Effector memory CD4-positive, alpha-beta T cell (primary cell): Measurements from ENCODE around the gene COL23A1.

Experiments used
- DNase-seq, 3 donors: peaks; one replicate each; pipeline ENCODE4 v3.0.0-alpha.2; 2020
- H3K27ac ChIP-seq: 2 replicates; pipeline ENCODE4 v1.7.0; 2013; ENCODE audit warnings: mild to moderate bottlenecking, low read length, moderate library complexity; ENCODE audit not compliant: insufficient read depth, poor library complexity, severe bottlenecking
- H3K27me3 ChIP-seq: replicated peaks from 2 replicates; pipeline ENCODE4 v1.7.0; 2013; ENCODE audit warnings: mild to moderate bottlenecking, low read length; ENCODE audit not compliant: insufficient read depth, control insufficient read depth, poor library complexity, severe bottlenecking
- H3K36me3 ChIP-seq: 2 replicates; pipeline ENCODE4 v1.7.0; 2013; ENCODE audit warnings: mild to moderate bottlenecking, low read length, moderate library complexity; ENCODE audit not compliant: control insufficient read depth, insufficient read depth
- H3K4me1 ChIP-seq: 2 replicates; pipeline ENCODE4 v1.7.0; 2013; ENCODE audit warnings: low read length, mild to moderate bottlenecking; ENCODE audit not compliant: control insufficient read depth, insufficient read depth, poor library complexity, severe bottlenecking
- H3K4me3 ChIP-seq: 2 replicates; pipeline ENCODE4 v1.7.0; 2013; ENCODE audit warnings: low read length, low read depth, mild to moderate bottlenecking; ENCODE audit not compliant: insufficient read depth, poor library complexity, severe bottlenecking
- H3K9me3 ChIP-seq: 2 replicates; pipeline ENCODE4 v1.7.0; 2013; ENCODE audit warnings: mild to moderate bottlenecking, low read length, moderate library complexity; ENCODE audit not compliant: control insufficient read depth

Gene COL23A1

DNA sequence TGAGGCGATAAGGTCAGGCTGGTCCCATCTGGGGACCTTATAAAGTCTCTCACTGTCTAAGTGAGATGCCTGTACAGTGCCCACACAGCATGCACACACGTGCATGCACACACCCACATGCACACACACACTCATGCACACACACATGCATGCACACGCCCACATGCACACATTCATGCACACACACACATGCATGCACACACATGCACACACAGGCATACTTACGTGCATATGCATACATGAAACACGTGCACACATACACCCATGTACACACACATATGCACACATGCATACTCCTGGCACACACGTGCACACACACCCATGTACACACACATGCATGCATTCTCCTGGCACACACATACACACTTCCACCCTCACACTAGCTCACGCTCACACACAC lies 12.2 kb downstream of the COL23A1 start:
- Histone ChIP-seq H3K27me3 (peaks cover 5% of the 10 kb centered on the region), H3K4me1 (no peaks in the 10 kb centered on the region), H3K27ac (no peak overlapping the region), H3K36me3 (no peaks in the 10 kb centered on the region), H3K9me3 (no peaks in the 10 kb centered on the region), H3K4me3 (no peak overlapping the region)
- DNase-seq = no peak

DNA sequence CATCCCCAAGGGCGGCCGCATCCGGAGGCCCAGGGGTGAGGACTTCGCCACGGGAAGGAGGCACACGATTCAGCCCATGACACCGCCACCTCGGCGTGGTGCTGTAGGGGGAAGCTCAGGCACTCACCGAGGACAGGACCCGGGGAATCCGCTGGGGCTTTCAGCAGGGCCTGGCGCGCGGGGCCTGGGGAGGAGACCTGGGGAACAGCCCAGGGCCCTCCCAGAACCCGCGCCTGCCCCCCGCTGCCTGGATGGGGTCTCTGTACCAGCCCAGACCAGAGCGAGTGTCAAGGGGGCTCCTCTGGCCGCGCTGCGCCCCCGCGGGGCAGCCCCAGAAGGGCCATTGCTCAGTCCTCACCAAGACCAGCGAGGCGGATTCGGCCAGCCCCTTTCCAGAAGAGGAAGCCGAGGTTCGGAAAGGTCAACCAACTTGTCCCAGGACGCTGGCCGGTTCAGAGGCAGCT lies 12.8 kb downstream of the COL23A1 start:
- Histone ChIP-seq H3K27ac (no peak overlapping the region), H3K36me3 (no peaks in the 10 kb centered on the region), H3K4me1 (no peaks in the 10 kb centered on the region), H3K4me3 (no peak overlapping the region), H3K27me3 (peaks cover 5% of the 10 kb centered on the region), H3K9me3 (no peaks in the 10 kb centered on the region)
- DNase-seq = no peak

DNA sequence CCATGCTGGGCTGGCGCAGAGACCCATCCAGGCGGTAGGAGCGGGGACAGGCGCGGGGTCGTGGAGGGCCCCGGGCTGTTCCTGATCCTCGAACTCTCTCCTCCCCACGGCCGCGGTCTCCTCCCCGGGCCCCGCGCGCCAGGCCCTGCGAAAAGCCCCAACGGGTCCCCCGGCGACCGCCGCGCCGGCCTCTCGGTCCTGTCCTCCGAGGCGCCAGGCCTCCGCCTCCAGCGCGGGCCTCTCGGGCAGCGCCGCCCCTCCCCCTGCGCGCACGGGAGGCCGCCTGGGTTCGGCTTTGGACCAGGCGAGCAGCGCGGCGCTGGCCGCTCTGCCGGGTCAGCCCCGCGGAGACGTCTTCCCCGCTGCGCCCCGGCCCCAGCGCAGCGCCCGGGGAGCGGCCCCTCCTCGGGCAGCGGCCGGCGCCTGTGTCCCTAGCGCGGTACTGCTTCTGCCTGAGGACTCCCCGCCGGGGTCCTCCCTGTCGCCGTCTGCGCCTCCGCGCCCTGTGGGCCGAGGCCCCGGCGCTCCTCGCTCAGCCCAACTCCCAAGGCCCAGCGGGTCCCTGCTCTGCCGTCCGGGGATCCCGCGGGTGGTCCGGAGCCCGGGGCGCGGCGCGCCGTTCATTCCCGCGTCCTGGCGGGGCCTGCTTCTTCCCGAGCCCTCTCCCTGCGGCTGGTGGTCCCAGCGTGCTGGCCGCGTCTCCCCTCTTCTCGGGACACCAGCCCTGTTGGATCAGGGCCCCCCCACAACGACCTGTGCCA lies 13.4 kb downstream of the COL23A1 start:
- H3K4me3 ChIP-seq = no peak overlapping the region
- H3K27me3 ChIP-seq = peaks cover 5% of the 10 kb centered on the region
- no peaks in the 10 kb centered on the region for H3K4me1 ChIP-seq
- no peak for DNase-seq
- H3K36me3 ChIP-seq = no peaks in the 10 kb centered on the region
- no peaks in the 10 kb centered on the region for H3K9me3 ChIP-seq
- H3K27ac ChIP-seq = no peak overlapping the region

- H3K4me3 ChIP-seq = no peak overlapping the region
- no peak overlapping the region for H3K27ac ChIP-seq
- no peaks in the 10 kb centered on the region for H3K9me3 ChIP-seq
- H3K27me3 ChIP-seq = peaks cover 5% of the 10 kb centered on the region
- H3K36me3 ChIP-seq = no peaks in the 10 kb centered on the region
- H3K4me1 ChIP-seq = no peaks in the 10 kb centered on the region
- DNase-seq = no peak
Observed at GRCh38 chr5:178573216-178573615, 17.0 kb downstream of the COL23A1 start.

DNA sequence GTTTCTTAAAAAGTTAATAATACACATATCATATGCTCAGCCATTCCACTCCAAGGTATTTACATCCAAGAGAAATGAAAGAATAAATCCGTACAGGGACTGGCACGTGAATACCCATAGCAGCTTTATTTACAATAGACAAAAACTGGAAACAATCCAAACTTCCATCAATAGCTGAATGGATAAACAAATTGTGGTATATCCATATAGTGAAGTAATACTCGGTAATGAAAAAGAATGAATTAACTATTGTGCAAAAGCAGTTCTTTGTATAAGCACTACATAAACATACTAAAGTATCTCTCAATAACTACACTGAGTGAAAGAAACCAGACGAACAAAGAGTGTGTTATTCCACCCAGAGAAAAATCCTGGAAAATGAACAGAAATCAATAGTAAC lies 17.6 kb downstream of the COL23A1 start:
- peaks cover 5% of the 10 kb centered on the region for H3K27me3 ChIP-seq
- H3K9me3 ChIP-seq = no peaks in the 10 kb centered on the region
- H3K4me3 ChIP-seq = no peak overlapping the region
- H3K4me1 ChIP-seq = no peaks in the 10 kb centered on the region
- DNase-seq = no peak
- H3K36me3 ChIP-seq = no peaks in the 10 kb centered on the region
- no peak overlapping the region for H3K27ac ChIP-seq

- H3K27me3 ChIP-seq = no peaks in the 10 kb centered on the region
- no peak for DNase-seq
- no peaks in the 10 kb centered on the region for H3K36me3 ChIP-seq
- H3K4me3 ChIP-seq = no peak overlapping the region
- H3K9me3 ChIP-seq = no peaks in the 10 kb centered on the region
- no peak overlapping the region for H3K27ac ChIP-seq
- no peaks in the 10 kb centered on the region for H3K4me1 ChIP-seq
Observed at GRCh38 chr5:178569485-178569884, 20.7 kb downstream of the COL23A1 start.

- no peak for DNase-seq
- H3K9me3 ChIP-seq = no peaks in the 10 kb centered on the region
- H3K27me3 ChIP-seq = no peaks in the 10 kb centered on the region
- H3K4me3 ChIP-seq = no peak overlapping the region
- H3K27ac ChIP-seq = no peak overlapping the region
- no peaks in the 10 kb centered on the region for H3K4me1 ChIP-seq
- no peaks in the 10 kb centered on the region for H3K36me3 ChIP-seq
Observed at GRCh38 chr5:178564811-178565550, 25.2 kb downstream of the COL23A1 start.

- Histone ChIP-seq H3K4me1 (no peaks in the 10 kb centered on the region), H3K4me3 (no peak overlapping the region), H3K27me3 (no peaks in the 10 kb centered on the region)
Observed at GRCh38 chr5:178564397-178564796, 25.8 kb downstream of the COL23A1 start.

DNA sequence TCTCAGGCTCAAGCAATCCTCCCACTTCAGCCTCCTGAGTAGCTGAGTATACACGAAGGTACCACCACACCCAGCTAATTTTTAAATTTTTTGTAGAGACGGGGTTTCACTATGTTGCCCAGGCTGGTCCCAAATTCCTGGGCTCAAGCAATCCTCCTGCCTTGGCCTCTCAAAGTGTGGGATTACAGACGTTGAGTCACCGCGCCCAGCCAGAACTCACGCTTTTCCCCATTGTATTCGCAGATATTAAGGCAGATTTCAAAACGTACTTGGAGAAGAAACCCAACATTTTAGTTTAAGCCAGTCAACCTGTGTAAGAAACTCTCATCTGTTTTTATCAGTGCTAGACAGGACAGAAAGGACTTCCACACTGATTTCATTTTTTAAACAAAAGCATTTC lies 26.6 kb downstream of the COL23A1 start:
- no peaks in the 10 kb centered on the region for H3K36me3 ChIP-seq
- no peak overlapping the region for H3K27ac ChIP-seq
- H3K9me3 ChIP-seq = no peaks in the 10 kb centered on the region
- no peaks in the 10 kb centered on the region for H3K4me1 ChIP-seq
- no peak for DNase-seq
- no peaks in the 10 kb centered on the region for H3K27me3 ChIP-seq
- no peak overlapping the region for H3K4me3 ChIP-seq

More at GRCh38 chr5:178564397-178564796, 25.8 kb downstream of the COL23A1 start:
- DNase-seq = no peak
- Histone ChIP-seq H3K36me3 (no peaks in the 10 kb centered on the region), H3K9me3 (no peaks in the 10 kb centered on the region), H3K27ac (no peak overlapping the region)

GRCh38 chr5:178561746-178562264 lies 28.4 kb downstream of the COL23A1 start:
- H3K36me3 ChIP-seq = no peaks in the 10 kb centered on the region
- no peak overlapping the region for H3K4me3 ChIP-seq
- H3K27ac ChIP-seq = no peak overlapping the region
- H3K4me1 ChIP-seq = no peaks in the 10 kb centered on the region
- no peaks in the 10 kb centered on the region for H3K9me3 ChIP-seq
- no peaks in the 10 kb centered on the region for H3K27me3 ChIP-seq
- no peak for DNase-seq
